HG03354 (cell line): ENCODE measurements around the gene CCDC6.
"Not testable (repeated sequence)": the region's sequence is repeated elsewhere in the genome, so short reads cannot be mapped to it uniquely, and the experiment has no call there.

Experiments
- ATAC-seq: cut with Tn5 transposase; IDR thresholded peaks from one replicate; pipeline ENCODE4 v1.9.1; 2021; ENCODE audit warnings: mild to moderate bottlenecking; ENCODE audit not compliant: unreplicated experiment, poor library complexity, severe bottlenecking

Gene CCDC6

DNA sequence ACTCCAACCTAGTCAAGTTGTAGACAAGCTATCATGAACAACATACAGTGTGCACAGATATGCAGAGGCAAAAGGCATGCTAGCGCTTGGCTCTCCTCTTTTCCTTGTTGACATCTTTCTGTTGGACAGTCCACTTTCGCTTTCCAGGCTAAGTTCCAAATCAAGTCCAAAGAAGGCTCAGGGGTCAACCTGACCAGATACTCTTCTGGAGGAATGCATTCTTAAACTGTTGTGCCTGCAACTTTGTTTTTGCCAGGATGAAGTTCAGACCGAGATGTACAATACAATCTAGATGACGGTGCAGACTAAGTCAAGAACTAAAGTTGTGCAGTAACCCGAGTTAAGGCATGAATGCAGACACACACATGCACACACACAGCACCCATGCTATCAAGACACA, 117.4 kb downstream of the CCDC6 start:
- not testable (repeated sequence) for ATAC-seq

DNA sequence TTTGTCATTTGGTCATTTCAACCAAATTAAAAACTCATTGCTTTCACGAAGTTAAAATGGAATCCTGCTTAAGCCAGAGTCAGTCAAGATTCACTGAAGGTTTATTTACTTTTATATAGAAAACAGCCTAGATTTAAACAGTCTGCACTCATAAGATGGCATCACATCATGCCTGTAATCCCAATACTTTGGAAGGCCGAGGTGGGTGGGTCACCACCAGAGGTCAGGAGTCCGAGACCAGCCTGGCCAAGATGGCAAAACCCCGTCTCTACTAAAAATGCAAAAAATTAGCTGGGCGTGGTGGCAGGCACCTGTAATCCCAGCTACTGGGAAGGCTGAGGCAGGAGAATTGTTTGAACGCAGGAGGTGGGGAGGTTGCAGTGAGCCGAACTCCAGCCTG, 119.3 kb downstream of the CCDC6 start:
- not testable (repeated sequence) for ATAC-seq

DNA sequence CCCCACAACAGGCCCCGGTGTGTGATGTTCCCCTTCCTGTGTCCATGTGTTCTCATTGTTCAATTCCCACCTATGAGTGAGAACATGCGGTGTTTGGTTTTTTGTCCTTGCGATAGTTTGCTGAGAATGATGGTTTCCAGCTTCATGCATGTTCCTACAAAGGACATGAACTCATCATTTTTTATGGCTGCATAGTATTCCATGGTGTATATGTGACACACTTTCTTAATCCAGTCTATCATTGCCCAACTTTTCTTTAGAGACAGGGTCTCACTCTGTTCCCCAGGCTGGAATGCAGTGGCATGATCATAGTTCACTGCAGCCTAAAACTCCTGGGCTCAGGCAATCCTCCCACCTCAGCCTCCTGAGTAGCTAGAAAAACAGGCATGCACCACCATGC, 120.9 kb downstream of the CCDC6 start:
- ATAC-seq, result not testable (repeated sequence)

DNA sequence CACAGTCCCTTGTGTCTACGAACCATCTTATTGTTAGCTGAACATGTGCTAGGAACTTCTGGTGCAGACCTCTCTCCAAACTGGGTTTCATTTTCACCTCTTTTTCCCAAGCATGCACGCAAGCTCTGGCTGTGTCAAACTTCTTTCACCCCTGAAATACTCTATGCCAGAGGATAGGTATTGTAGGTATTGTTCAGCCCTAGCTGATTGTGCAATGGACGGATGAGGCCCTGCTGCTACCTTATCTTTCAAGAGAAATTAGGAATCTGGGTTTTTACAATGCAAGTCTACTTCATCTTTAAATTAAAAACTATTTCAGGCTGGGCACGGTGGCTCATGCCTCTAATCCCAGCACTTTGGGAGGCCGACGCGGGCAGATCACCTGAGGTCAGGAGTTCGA, 124.8 kb downstream of the CCDC6 start:
- no peak for ATAC-seq

DNA sequence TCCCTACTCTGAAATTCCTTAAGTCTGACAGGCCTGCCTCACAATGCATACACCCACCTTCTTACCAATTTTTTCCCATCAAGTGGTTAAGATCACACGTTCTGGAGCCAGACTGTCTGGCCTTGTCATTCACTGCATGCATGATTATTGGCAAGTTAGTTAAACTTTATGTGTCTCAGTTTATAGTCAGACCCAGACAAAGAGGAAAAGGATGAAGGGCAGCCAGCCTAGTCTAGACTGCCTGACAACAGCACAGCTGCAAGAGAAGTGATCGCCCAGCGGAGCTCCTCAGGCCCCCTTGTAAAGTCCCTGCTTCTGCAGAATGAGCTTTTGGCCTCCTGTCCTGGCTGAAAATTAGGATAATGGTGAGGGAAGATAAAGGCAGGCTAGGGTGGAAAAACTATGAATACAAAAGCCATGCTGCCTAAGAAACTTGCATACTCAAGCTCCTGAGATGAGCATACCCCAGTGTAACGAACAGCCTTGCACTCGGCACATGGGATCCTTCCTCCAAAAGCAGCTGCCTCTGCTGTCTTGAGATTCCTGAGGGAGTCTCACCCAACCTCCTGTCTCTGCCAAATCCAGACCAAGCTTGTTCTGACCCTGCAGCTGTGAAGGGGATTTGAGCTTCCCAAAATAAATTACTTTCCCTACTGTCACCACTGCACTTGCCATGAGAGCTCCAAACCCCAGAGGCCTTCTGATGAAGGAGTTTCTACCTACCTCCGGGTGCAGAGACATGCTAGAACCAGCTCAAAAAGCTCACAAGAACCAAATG, 126.4 kb downstream of the CCDC6 start:
- ATAC-seq, result no peak

DNA sequence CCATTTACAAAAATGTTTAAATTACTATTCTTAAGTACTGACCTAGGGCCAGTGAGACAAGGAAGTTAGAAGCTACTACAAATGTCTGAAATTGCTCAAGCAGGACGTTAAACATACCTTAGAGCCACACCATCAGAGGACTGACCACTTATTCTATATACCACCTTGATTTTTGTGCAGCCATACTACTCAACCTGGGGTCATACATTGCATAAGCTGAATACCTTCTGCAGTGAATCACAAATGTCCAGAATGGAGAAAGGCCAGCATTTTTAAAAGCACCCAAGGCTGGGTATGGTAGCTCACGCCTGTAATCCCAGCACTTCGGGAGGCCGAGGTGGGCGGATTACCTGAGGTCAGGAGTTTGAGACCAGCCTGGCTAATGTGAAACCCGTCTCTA, 131.9 kb downstream of the CCDC6 start:
- no peak for ATAC-seq

DNA sequence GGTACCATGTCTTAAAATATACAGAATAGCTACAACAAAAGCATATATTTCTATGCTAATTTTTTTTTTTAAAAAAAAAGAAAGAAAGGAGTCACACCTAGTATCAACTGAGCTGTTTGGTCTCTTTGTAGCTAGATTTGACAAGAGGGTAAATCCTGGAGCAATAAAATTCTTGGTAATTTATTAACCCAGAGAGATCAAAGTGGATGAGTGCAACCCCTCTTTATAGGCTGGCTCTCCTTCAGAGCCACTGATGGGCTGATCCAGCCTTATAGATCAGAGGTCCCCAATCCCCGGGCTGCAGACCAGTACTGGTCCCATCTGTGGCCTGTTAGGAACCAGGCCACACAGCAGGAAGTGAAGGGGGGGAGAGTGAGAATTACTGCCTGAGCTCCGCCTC, 133.3 kb downstream of the CCDC6 start:
- no peak for ATAC-seq

DNA sequence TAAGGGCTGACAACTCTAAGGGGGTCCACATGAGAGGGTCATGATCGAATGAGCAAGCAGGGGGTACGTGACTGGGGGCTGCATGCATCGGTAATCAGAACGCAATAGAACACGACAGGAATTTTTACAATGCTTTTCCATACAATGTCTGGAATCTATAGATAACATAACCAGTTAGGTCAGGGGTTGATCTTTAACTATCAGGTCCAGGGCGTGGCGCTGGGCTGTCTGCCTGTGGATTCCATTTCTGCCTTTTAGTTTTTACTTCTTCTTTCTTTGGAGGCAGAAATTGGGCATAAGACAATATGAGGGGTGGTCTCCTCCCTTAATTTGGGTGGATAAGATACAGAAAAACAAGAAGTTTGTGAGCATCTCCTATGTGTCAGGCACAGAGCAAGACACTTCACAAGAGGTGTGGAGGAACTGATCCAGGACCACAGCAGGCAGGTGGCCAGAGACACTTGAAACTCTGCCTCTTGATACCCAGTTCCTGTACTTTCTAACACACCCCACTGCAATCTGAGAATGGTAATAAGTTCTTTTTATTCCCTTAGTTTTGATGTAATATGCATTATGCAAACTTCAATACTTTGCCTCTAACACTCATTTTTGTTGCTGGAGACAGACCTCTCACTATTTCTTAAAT, 135.1 kb downstream of the CCDC6 start:
- ATAC-seq, result no peak

DNA sequence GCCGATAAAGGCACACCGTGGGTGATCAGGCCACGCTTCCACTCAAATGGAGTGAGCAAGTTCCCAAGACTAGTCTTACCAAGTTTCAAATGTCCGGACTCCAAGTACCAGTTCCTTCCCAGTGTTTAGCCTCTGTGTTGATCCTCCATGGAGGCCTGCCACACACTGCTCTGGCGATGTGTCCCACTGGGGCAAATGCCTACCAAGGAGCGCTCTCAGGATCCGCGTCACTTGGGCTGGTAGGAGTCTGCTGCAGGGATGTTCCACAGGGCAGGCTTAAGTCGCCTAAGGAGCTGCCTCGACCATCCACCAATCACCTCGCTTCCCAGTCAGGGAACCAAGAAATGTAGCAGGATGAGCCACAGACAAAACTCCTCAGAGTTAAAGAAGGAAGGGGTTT, 135.7 kb downstream of the CCDC6 start:
- no peak for ATAC-seq

DNA sequence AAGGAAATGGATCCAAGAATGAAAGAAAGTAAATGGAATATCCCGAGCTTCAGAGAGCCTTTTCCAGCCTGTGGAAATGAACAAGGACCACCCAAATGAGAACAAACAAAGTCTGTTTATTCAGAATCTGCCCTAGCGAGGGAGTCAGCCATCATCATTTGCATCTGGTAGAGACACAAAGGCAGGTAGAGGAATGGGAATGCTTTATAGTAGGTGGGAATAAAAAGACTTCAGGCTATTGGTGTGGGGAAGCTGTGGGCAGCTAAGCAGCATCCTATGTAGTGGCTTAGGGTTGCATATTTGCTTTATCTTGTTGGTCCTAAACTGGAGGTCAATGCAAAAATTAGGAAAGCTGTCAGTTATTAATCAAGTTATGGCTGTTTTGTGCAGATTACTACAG, 143.9 kb downstream of the CCDC6 start:
- no peak for ATAC-seq

DNA sequence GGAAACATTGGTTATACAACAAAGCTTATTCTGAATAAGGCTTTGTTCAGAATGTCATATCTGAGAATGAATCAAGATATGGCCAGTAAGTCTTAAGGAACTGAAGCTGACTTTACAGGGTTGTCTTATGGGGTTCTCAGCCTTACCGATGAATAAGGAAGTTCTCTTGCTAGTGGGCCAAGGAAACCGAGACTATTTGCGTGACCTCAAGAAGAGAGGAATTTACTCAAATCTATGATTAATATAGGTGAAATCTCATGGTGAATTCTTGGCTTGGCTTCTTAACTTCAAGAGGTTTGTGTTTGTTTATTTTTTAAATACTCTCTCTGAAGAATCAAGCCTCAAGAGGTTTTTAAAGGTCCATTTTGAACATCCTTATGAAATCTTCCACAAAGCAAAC, 148.4 kb downstream of the CCDC6 start:
- ATAC-seq, result no peak

DNA sequence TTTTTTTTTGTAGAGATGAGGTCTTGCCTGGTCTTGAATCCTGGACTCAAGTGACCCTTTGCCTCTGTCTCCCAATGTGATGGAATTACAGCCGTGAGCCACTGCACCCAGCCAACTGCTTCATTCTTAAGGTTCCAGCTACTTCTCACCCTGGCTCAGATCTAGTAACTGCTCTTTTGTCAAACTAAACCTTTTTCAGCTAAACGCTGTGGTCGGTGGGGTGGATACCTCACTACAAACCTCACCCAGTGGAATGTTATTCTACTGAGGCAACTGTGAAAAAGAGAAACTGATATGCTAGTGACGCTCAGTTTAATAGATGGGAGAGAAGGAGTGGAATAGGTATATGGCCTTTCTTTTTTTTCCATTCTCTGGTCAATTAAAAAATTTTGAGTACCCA, 151.4 kb downstream of the CCDC6 start:
- ATAC-seq, result no peak

DNA sequence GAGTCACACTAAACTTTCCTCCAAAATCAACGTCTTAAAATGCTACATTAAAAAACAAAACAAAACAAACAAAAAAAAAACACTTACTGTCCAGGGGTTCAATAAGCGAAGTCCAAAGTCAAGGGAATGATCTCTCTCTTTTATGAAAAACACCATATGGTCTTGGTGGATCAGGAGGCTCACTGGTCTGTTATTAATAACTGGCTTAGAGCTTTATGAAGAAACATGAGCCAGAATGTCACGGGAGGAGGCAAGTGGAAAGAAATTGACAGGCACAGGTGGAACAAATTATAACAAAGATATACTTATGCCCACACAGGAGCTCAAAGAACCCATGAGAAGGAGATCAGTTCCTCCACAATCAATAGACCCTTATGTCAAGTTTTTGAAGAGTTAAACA, 153.1 kb downstream of the CCDC6 start, which contains the start of gene MRLN:
Gene MRLN, minus strand, starts transcription at position 189 of the 400 bp plus-strand sequence.
- no peak for ATAC-seq

DNA sequence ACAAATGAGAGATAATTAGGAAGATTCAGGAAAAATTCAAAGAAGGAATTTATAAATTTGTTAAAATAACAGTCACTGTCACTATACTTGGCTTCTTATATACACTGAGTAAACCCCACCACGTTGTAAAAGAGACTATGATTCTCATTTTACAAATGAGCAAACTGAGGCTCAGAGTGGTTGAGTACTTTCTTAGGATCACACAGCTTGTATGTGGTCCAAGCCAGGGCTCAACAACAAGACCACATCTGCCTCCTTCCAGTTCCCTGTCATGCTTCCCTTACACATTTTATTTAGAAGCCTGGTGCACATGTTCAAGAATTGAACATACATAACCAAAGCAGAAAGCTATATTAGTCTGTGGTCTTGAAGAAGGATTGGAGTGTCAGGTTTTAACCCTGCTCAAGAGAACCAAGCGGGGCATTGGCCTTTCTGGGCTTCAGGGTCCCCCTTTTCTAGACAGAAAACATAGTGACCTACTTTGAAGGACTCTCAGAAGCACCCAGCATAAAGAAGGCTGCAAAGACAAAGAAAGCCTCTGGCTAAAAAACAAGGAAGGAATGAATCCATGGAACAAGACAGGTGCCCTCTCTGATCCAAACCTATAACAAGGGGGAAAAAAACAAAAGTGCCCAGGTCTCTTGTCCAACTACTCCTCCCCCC, 153.9 kb downstream of the CCDC6 start:
- no peak for ATAC-seq

DNA sequence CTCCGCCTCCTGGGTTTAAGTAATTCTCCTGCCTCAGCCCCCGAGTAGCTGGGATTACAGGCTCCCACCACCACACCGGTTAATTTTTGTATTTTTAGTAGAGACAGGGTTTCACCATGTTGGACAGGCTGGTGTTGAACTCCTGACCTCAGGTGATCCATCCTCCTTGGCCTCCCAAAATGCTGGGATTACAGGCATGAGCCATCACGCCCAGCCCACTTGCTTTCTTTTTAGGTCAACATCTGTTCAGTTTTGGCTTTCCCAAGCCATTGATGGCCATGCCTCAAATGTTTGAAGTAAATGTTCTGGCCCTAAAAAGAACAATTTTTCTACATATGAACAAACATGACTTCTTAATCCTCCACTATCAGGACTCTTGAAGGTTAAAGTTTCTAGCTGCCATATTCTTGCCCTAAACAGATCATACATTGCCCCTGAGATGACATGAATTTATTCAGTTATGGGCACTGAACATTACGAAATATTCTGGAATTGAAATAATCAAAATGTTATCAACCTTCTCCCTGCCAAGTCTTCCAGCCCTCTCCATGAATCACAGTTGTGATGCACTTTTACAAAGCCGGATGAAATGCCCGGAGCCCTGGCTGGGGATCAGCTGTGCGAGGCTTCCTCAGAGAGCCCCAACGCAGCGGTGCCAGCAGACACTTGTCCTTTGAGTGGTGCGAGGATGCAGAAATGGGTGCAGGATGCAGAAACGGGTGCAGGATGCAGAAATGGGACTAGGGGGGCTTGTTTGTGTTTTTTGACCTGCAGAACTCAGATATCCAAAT, 156.0 kb downstream of the CCDC6 start:
- no peak for ATAC-seq

DNA sequence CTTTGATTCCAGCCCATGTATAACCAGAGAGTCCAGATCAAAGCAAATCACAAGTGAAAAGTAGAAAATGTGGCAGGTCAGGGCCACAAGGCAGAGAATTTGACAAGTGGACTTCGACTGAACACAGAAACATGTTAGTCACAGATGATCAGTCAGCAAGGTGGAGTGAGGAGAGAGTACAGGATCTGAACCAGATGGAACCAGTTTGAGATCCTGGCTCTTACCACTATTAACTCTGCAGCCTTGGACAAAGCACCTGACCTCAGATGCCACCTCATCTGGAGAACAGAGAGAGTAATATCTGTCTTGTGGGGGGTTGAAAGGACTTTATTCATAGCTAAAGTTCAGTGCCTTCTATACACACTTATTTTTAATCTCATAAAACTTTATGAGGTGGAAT, 157.5 kb downstream of the CCDC6 start:
- peak; percentile 69 for ATAC-seq

DNA sequence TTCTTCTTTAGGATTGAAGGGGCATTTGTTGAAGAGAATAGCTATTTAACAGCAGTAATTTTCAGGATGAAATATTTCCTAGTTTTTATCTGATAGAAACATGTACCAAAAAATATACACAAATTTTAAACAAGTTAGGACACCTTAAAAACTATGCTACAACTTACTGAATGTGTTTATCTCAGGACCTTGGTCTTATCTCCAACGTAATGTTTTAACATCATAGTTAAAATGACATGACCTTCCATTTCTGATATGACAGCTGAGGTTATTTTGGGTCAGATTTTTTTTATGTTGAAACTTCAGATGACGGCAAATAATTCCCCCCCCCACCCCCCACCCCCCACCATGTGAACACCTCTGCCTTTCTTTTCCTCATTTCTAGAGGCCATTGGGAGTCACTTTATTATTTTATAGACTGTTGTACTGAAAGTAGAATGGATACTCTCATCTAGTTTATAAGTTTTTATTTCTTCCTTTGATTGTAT, 161.1 kb downstream of the CCDC6 start:
- ATAC-seq, result no peak

DNA sequence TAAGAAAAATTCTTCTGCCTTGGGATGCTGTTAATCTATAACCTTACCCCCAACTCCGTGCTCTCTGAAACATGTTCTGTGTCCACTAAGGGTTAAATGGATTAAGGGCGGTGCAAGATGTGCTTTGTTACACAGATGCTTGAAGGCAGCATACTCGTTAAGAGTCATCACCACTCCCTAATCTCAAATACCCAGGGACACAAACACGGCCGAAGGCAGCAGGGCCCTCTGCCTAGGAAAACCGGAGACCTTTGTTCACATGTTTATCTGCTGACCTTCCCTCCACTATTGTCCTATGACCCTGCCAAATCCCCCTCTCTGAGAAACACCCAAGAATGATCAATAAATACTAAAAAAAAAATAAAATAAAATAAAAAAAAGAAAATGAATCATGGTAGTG, 161.6 kb downstream of the CCDC6 start:
- ATAC-seq, result not testable (repeated sequence)

DNA sequence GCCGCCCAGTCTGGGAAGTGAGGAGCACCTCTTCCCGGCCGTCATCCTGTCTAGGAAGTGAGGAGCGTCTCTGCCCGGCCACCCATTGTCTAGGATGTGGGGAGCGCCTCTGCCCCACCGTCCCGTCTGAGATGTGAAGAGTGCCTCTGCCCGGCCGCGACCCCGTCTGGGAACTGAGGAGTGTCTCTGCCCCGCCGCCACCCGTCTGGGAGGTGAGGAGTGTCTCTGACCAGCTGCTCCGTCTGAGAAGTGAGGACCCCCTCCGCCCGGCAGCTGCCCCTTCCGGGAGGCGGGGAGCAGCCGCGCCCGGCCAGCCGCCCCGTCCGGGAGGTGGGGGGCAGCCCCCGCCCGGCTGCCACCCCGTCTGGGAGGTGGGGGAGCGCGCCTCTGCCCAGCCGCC, 162.2 kb downstream of the CCDC6 start:
- not testable (repeated sequence) for ATAC-seq

DNA sequence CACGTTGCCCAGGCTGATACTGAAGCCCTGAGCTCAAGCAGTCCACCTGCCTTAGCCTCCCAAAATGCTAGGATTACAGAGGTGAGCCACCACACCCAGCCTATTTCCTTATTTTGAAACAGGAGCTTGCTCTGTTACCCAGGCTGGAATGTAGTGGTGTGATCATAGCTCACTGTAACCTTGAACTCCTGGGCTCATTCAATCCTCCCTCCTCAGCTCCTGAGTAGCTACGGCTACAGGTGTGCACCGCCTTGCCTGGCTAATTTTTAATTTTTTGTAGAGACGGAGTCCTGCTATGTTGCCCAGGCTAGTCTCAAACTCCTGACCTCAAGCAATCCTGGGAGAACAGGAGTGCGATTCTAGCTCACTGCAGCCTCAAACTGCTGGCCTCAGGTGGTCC, 164.8 kb downstream of the CCDC6 start:
- ATAC-seq, result no peak
